22Rv1 (cell line): Measurements from ENCODE around the gene NRIP2.

ENCODE experiments used
- H3K27ac ChIP-seq: fragments of 450-650 bp; 2 replicates; pipeline ENCODE4 v1.5.1; 2017
- CTCF ChIP-seq: fragments of 450-650 bp; IDR thresholded peaks from 2 replicates; pipeline ENCODE4 v1.5.1; 2017; ENCODE audit warnings: mild to moderate bottlenecking
- ZFX ChIP-seq: fragments of 450-650 bp; IDR thresholded peaks from 2 replicates; pipeline ENCODE4 v1.6.1; 2017; ENCODE audit warnings: antibody characterized with exemption, borderline replicate concordance

NRIP2 gene

DNA sequence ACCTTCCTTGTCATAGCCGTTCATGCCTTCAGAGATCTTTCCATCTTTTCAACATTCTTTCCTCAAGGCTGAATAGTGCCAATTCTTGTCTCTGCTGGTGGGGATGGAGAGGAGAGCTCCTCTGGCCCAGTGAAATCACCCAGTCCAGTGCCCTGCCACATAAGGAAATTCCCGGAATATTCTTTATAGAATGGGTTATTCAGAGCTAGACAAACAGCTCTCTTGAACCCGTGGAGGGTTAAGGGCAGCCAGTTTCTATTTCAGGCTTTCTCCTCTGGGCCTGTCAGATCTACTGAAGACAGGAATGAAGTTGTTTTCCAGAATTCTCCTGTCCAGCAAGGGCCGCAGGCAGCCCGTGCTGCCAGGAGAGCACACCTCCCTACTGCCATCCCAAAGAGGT lies 8.1 kb upstream of the NRIP2 start:
- H3K27ac ChIP-seq = no peak overlapping the region
- no peak for TF ChIP-seq ZFX
- TF ChIP-seq CTCF = no peak

DNA sequence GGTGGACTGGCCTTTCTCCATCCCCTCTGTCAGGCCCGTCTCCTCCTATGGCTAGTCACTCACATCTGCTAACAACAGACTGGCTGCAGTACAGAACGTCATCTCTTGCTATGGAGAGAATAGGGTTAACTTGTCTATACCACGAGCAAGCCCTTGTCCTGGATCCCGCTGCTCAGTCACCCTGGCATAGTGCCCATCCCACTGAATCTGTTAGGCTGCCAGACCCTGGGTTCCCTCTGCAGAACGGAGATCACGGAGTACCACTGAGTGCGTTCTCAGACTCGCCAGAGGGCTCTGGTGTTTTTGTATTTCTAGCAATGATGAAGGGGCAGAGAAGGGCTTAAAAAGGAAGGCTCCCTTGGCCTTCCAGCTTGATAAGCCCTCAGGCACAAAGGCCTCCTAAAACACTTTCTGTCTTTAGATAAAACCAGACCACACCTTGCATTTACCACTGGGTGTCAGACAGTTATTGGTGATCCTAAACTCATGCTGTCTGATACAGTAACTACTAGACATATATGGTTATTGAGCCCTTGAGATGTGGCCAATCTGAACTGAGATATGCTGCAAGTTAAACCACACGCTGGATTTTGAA lies 6.3 kb upstream of the NRIP2 start:
- TF ChIP-seq ZFX (no peak), CTCF (no peak)
- no peak overlapping the region for H3K27ac ChIP-seq

DNA sequence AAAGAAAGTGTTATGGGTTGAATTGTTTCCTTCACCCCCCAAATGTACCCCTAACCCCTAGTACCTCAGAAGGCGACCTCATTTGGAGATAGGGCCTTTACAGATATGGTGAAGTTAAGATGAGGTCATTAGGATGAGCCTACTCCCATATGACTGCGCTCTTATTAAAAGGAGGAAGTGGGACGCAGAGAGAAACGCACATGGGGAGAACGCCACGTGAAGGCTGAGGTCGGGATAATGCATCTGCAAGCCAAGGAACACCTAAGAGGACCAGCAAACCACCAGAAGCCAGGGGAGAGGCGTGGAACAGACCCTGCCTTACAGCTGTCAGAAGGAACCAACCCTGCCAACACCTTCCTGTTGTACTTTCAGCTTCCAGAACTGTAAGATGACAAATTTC lies 1.7 kb upstream of the NRIP2 start:
- TF ChIP-seq CTCF = no peak
- TF ChIP-seq ZFX = no peak
- no peak overlapping the region for H3K27ac ChIP-seq

DNA sequence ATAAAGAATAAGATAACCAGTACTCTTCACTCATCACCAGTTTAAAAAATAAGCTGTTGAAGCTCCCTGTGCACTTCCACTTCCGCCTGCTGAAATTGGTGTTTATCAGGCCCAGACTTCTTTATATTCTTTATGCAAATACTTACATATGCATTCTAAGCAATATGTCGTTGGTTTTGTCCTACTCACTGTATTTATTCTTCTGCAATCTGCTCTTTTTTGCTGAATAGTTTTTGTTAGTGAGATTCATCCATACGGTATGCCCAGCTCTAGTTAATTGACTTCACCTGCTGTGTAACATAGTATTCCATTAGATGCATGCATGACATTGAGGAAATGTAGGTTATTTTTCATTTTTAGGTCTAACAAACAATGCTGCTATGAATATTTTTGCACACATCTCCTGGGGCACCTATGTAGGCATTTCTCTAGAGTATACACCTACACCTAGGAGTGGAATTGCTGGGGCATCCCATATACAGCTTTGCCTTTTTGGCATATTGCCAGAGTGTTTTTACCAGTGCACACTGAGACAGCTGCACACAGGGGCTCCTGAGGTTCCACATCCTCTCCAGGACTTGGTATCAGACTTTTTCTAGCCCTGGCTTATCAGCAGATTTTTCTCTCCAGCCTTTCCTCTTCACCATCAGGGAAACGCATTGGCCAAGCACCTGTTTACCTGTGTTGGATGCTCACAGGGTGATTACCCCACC lies 1.0 kb upstream of the NRIP2 start:
- TF ChIP-seq ZFX (no peak), CTCF (no peak)

GRCh38 chr12:2833810-2834209 lies 1.0 kb downstream of the NRIP2 start:
- TF ChIP-seq CTCF = no peak
- TF ChIP-seq ZFX = no peak
- no peak overlapping the region for H3K27ac ChIP-seq

More for the DNA sequence above, 1.0 kb upstream of the NRIP2 start:
- H3K27ac ChIP-seq = no peak overlapping the region

DNA sequence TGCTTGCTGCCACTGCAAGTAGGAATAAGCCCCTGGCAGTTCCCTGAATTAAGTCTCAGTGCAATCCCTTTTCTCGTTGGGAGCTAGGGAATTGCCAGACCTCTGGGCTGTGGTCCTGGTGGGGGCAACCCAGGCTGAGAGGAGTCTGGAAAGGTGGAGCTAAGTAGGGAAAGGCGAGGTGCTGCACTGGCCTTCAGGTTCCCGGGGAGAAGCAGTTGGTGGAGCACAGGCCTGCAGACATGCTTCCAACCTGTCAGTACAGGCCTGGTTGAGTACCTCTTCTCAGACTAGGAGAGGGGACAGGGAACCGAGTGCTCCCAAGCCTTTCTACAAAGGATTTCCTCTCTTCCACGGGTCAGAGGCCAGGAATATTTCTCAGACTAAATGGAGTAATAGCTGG lies 1.5 kb downstream of the NRIP2 start:
- no peak for TF ChIP-seq ZFX
- TF ChIP-seq CTCF = no peak
- H3K27ac ChIP-seq = no peak overlapping the region

GRCh38 chr12:2832550-2833127 lies 2.2 kb downstream of the NRIP2 start:
- no peak overlapping the region for H3K27ac ChIP-seq
- no peak for TF ChIP-seq ZFX
- no peak for TF ChIP-seq CTCF
